Measurements from ENCODE around the gene YPEL1. TPM values are rescaled to one million over a fixed set of nuclear protein-coding genes. Genes with fewer than 3 reads are reported as not detected.

Gene YPEL1
- polyA plus RNA-seq, result 2.1 and 2.5 TPM in 2 replicates

DNA sequence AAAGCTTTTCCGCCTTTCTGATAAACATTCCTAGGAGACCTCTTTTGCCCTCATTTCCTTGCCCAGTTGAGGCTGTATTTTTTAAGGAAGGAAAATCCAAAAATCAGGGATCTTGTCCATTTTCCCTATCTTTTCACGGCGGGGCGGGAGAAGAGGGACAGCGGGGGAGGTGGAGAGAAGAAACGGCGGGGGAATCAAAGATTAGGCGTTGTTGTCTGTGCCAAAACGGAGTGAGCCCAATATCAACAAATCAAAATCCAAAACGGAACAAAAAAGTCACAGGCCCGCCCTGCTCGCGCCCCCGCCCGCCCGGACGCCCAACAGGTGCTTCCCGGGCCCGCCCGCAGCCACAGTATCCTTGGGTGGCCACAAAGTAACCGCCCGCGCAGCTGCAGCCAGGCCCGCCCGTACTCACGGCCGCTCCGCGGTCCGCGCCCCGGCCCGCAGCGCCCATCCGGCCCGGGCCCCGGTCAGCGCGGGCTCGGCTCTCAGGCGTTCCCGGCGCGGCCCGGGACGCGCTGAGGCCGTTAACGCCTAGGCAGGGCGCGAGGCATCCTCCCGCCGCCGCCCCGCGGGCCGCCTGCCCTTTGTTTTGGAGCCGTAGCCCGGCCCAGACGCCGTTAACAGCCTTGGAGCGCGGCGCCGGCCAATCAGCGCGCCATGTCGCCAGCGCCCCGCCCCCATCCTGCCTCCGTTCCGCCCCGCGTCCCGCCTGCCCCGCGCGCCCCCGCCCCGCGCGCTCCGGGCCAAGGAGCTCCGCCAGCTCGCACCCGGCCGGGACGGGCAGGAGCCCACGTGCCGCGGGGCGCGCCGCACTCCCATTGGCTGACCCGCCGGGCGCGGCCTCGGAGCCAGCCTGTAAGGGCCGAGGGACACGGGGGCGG is at the start of gene YPEL1:
TSS of gene YPEL1 (minus strand) at position 595 of the 884 bp plus-strand sequence. CDS start 25,050 bp downstream, outside the sequence.

Other genes starting within 250 kb of the YPEL1 start
- not detected in 2 replicates for gene RIMBP3C, start 184.3 kb downstream of the YPEL1 start, polyA plus RNA-seq
- gene UBE2L3, start 168.1 kb downstream of the YPEL1 start, polyA plus RNA-seq, result 96.9 and 105 TPM in 2 replicates
- 2.4 and 4.4 TPM in 2 replicates for gene YDJC, start 105.8 kb downstream of the YPEL1 start, polyA plus RNA-seq
- not detected in 2 replicates for gene CCDC116, start 103.0 kb downstream of the YPEL1 start, polyA plus RNA-seq
- gene SDF2L1, start 93.5 kb downstream of the YPEL1 start, polyA plus RNA-seq, result 5.2 and 8.6 TPM in 2 replicates
- gene PPIL2, start 69.8 kb downstream of the YPEL1 start, polyA plus RNA-seq, result 7.2 and 9.4 TPM in 2 replicates
- gene MAPK1, start 131.9 kb upstream of the YPEL1 start, polyA plus RNA-seq, result 30.8 and 36.8 TPM in 2 replicates
- gene PPM1F, start 217.1 kb upstream of the YPEL1 start, polyA plus RNA-seq, result 0.93 and 1.8 TPM in 2 replicates
- 0.09 and 0.45 TPM in 2 replicates for gene TOP3B, start 247.0 kb upstream of the YPEL1 start, polyA plus RNA-seq

Data from Purkinje cell (primary cell).